Posterior vena cava (tissue), 2 donors: ENCODE measurements around the gene U2SURP. TPM values are rescaled to one million over a fixed set of nuclear protein-coding genes. Genes with fewer than 3 reads are reported as not detected.
"Not testable (repeated sequence)": the region's sequence is repeated elsewhere in the genome, so short reads cannot be mapped to it uniquely, and the experiment has no call there.

Experiments used
- DNase-seq: peaks from one replicate; pipeline ENCODE4 v3.0.0-alpha.2; 2020; ENCODE audit warnings: low spot score
- intact Hi-C, 2 donors: fragments of 100-400 bp; cut with DNase I; formaldehyde crosslinking; loops; one replicate each; pipeline versions ENCODE4 v1.14.1 to v1.14.2; 2022 to 2023
- total RNA-seq, 2 donors: library from RNA; stranded (reverse); fragmentation: NEBNext Ultra II Directional; extraction: Animal tissue kit (Norgen Biotek cat#: 25700); gene quantifications; one replicate each; pipeline ENCODE4 v1.2.1, GENCODE V29; 2021
- donor health status: DM: yes; HTN: yes; CAD: no.
- donor health status: DM: yes; HTN: yes; CAD: no.

U2SURP gene
- total RNA-seq, 2 donors from 2014 or later, result 68.1 to 72.5 TPM

- DNase-seq, result no peak
- intact Hi-C loops, result no loop called here
Measured at GRCh38 chr3:143054011-143054410, 52.6 kb downstream of the U2SURP start.

GRCh38 chr3:143056372-143056771, 55.0 kb downstream of the U2SURP start:
- intact Hi-C loops, result no loop called here
- no peak for DNase-seq

GRCh38 chr3:143060906-143061305, 59.5 kb downstream of the U2SURP start:
- intact Hi-C loops, result loop anchor here in 1 of 2 donors (10.0 kb wide), 1 partner anchor 1134 kb away; no protein-coding TSS in a partner anchor
- no peak for DNase-seq

GRCh38 chr3:143063018-143063417, 61.6 kb downstream of the U2SURP start:
- no peak for DNase-seq
- intact Hi-C loops, result loop anchor here in 1 of 2 donors (10.0 kb wide), 1 partner anchor 1132 kb away; no protein-coding TSS in a partner anchor

- intact Hi-C loops, result loop anchor here in 1 of 2 donors (10.0 kb wide), 1 partner anchor 1130 kb away; no protein-coding TSS in a partner anchor
- DNase-seq, result no peak
Measured at GRCh38 chr3:143064777-143065176, 63.4 kb downstream of the U2SURP start.

GRCh38 chr3:143065364-143065763, 64.0 kb downstream of the U2SURP start:
- intact Hi-C loops, result loop anchor here in 1 of 2 donors (10.0 kb wide), 1 partner anchor 1129 kb away; no protein-coding TSS in a partner anchor

GRCh38 chr3:143066033-143066432, 64.7 kb downstream of the U2SURP start:
- intact Hi-C loops, result loop anchor here in 1 of 2 donors (10.0 kb wide), 1 partner anchor 1129 kb away; no protein-coding TSS in a partner anchor
- DNase-seq, result no peak

More at GRCh38 chr3:143065364-143065763, 64.0 kb downstream of the U2SURP start:
- no peak for DNase-seq

GRCh38 chr3:143067201-143067600, 65.8 kb downstream of the U2SURP start:
- DNase-seq, result no peak

GRCh38 chr3:143068059-143068458, 66.7 kb downstream of the U2SURP start:
- no peak for DNase-seq
- intact Hi-C loops, result loop anchor here in 1 of 2 donors (10.0 kb wide), 1 partner anchor 1127 kb away; no protein-coding TSS in a partner anchor

More at GRCh38 chr3:143067201-143067600, 65.8 kb downstream of the U2SURP start:
- intact Hi-C loops, result loop anchor here in 1 of 2 donors (10.0 kb wide), 1 partner anchor 1128 kb away; no protein-coding TSS in a partner anchor

GRCh38 chr3:143070977-143071551, 69.7 kb downstream of the U2SURP start:
- DNase-seq, result no peak

GRCh38 chr3:143071776-143072175, 70.4 kb downstream of the U2SURP start:
- intact Hi-C loops, result no loop called here
- no peak for DNase-seq

More at GRCh38 chr3:143070977-143071551, 69.7 kb downstream of the U2SURP start:
- intact Hi-C loops, result no loop called here

- DNase-seq, intact Hi-C loops: not testable (repeated sequence)
Measured at GRCh38 chr3:143072298-143073020, 71.1 kb downstream of the U2SURP start.

- intact Hi-C loops, DNase-seq: not testable (repeated sequence)
Measured at GRCh38 chr3:143073541-143073940, 72.2 kb downstream of the U2SURP start.

- intact Hi-C loops, DNase-seq: not testable (repeated sequence)
Measured at GRCh38 chr3:143073983-143074382, 72.6 kb downstream of the U2SURP start.

- intact Hi-C loops, result no loop called here
- no peak for DNase-seq
Measured at GRCh38 chr3:143078883-143079282, 77.5 kb downstream of the U2SURP start.

- intact Hi-C loops, result no loop called here
- no peak for DNase-seq
Measured at GRCh38 chr3:143080196-143080595, 78.8 kb downstream of the U2SURP start.

GRCh38 chr3:143081365-143081764, 80.0 kb downstream of the U2SURP start:
- no peak for DNase-seq
- intact Hi-C loops, result no loop called here

- DNase-seq, result no peak
- intact Hi-C loops, result no loop called here
Measured at GRCh38 chr3:143081844-143082778, 80.7 kb downstream of the U2SURP start.

GRCh38 chr3:143083781-143084180, 82.4 kb downstream of the U2SURP start:
- intact Hi-C loops, result no loop called here
- no peak for DNase-seq
